ENCODE measurements around the gene CD8A.

The CD8A gene

GRCh38 chr2:86818114-86818801 lies 27.5 kb upstream of the CD8A start:
- no peak overlapping the region for H3K27ac ChIP-seq
- no peak for TF ChIP-seq CTCF (conservative IDR thresholded peaks at IDR 0.05)

- H3K27ac ChIP-seq = no peak overlapping the region
- TF ChIP-seq CTCF (conservative IDR thresholded peaks at IDR 0.05) = no peak
These were observed 24.9 kb upstream of the CD8A start for GRCh38 chr2:86815611-86816010.

- no peak for TF ChIP-seq CTCF (conservative IDR thresholded peaks at IDR 0.05)
These were observed 18.9 kb upstream of the CD8A start for GRCh38 chr2:86809481-86810121.

GRCh38 chr2:86808315-86809161 lies 17.8 kb upstream of the CD8A start:
- peak overlapping the region; percentile 90 for H3K27ac ChIP-seq
- peak; percentile 82 for TF ChIP-seq CTCF (conservative IDR thresholded peaks at IDR 0.05)

More at GRCh38 chr2:86809481-86810121, 18.9 kb upstream of the CD8A start:
- no peak overlapping the region for H3K27ac ChIP-seq

GRCh38 chr2:86807468-86808275 lies 17.0 kb upstream of the CD8A start:
- TF ChIP-seq CTCF (conservative IDR thresholded peaks at IDR 0.05) = no peak
- H3K27ac ChIP-seq = peak overlapping the region; percentile 90

GRCh38 chr2:86807133-86807467 lies 16.4 kb upstream of the CD8A start:
- no peak for TF ChIP-seq CTCF (conservative IDR thresholded peaks at IDR 0.05)
- peak overlapping the region; percentile 90 for H3K27ac ChIP-seq
